ENCODE measurements around the gene SNTG2. TPM values are rescaled to one million over a fixed set of nuclear protein-coding genes. Genes with fewer than 3 reads are reported as not detected.
A peak's percentile ranks its signal among the peaks of the same experiment; 100 is the strongest.
"Not testable (repeated sequence)": the region's sequence is repeated elsewhere in the genome, so short reads cannot be mapped to it uniquely, and the experiment has no call there.

Gene SNTG2
- total RNA-seq, 1 experiment from 2014 or later: not detected

DNA sequence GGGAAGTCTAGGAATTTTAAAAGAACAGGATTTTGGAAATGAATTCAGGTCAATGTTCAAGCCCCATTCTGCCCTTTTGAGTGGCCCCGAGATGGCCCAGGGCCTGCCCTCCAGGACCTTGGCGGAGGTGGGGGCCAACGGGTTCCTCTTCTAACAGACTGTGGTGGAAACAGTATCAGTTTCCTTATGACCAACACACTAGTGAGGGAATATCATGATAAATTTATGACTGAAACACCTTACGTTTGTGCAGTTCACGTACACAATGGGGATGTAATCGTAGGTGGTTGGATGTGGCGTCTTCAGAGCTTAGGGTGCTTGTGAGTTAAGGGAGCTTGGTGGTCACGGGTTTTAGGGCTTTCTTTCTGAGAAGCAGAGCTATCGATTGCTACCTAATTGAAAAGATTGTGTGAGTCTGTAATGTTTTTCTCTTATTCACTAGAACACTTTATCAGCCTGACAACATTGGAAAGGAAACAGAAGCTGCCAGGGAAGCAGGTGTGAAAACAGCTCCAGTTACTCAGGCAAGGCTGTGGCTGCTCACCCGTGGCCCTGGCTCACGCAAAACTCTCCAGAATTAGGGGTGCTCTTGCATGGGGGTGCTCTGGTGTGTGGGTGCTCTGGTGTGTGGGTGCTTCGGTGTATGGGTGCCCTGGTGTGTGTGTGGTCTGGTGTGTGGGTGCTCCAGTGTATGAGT lies 165.3 kb downstream of the SNTG2 start:
- no peak for DNase-seq (ENCODE audit: low spot score)
- in situ Hi-C loops (cut with HindIII; ENCODE audit: low sequenced_read_pairs): no loop called here

GRCh38 chr2:1117569-1117968 lies 166.9 kb downstream of the SNTG2 start:
- no peak for DNase-seq (ENCODE audit: low spot score)
- in situ Hi-C loops (cut with HindIII; ENCODE audit: low sequenced_read_pairs): no loop called here

DNA sequence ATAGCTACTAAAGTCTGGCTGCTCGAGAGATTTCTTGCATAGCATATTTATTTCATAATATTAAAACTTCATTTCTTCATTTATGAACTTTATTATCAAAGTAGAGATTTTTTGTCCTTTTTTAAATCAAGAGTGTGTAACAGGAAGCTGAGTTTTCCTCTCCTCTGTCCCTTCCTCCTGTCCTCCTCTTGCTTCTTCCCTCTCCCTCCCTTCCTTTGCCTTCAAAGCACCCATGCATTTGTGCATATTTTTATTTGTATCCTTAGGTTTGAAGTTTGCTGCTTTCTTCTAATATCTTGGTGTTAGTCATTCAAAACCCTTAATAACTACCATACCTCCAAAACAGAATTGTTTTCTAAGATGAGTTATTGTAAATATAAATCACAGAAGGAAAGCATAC lies 174.6 kb downstream of the SNTG2 start:
- in situ Hi-C loops (cut with HindIII; ENCODE audit: low sequenced_read_pairs): no loop called here
- DNase-seq (ENCODE audit: low spot score): no peak

- in situ Hi-C loops (cut with HindIII; ENCODE audit: low sequenced_read_pairs): no loop called here
- DNase-seq (ENCODE audit: low spot score): no peak
Measured at GRCh38 chr2:1125633-1126370, 175.2 kb downstream of the SNTG2 start.

DNA sequence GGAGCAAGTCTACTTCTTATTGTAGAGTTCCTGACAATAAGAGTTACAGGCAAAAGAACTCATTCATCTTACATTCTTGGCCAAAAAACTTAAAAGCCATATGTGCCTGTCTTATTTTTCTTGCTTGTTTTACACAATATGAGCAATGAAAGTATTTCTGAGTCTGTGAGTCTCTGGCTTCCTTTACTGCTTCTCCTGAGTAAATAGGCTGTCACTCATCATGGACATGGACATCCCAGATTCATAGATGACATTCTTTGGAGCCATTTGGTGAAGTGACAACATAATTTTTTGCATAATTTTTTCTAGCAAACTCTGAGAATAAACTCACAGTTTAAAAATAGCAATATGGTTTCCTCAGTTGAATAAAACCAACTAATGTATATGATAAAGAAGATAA lies 179.3 kb downstream of the SNTG2 start:
- no peak for DNase-seq (ENCODE audit: low spot score)
- in situ Hi-C loops (cut with HindIII; ENCODE audit: low sequenced_read_pairs): no loop called here

GRCh38 chr2:1130922-1131321 lies 180.3 kb downstream of the SNTG2 start:
- in situ Hi-C loops (cut with HindIII; ENCODE audit: low sequenced_read_pairs): no loop called here

GRCh38 chr2:1132328-1132969 lies 181.8 kb downstream of the SNTG2 start:
- in situ Hi-C loops (cut with HindIII; ENCODE audit: low sequenced_read_pairs): no loop called here
- DNase-seq (ENCODE audit: low spot score): no peak

More at GRCh38 chr2:1130922-1131321, 180.3 kb downstream of the SNTG2 start:
- DNase-seq (ENCODE audit: low spot score): no peak

DNA sequence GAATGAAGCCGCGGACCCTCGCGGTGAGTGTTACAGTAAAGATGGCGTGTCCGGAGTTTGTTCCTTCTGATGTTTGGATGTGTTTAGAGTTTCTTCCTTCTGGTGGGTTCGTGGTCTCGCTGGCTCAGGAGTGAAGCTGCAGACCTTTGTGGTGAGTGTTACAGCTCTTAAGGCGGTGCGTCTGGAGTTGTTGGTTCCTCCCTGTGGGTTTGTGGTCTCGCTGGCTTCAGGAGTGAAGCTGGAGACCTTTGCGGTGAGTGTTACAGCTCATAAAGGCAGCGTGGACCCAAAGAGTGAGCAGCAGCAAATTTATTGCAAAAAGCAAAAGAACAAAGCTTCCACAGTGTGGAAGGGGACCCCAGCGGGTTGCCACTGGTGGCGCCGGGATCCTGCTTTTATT lies 183.2 kb downstream of the SNTG2 start:
- in situ Hi-C loops (cut with HindIII; ENCODE audit: low sequenced_read_pairs); DNase-seq (ENCODE audit: low spot score): not testable (repeated sequence)

DNA sequence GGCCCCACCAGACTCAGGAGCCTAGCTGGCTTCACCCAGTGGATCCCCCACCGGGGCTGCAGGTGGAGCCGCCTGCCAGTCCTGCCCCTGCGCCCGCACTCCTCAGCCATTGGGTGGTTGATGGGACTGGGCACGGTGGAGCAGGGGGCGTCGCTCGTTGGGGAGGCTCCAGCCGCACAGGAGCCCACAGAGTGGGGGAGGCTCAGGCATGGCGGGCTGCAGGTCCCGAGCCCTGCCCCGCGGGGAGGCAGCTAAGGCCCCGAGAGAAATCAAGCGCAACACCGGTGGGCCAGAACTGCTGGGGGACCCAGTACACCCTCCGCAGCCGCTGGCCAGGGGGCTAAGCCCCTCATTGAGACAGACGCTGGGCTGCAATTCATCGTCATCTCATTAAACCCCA lies 184.0 kb downstream of the SNTG2 start:
- in situ Hi-C loops (cut with HindIII; ENCODE audit: low sequenced_read_pairs): no loop called here
- no peak for DNase-seq (ENCODE audit: low spot score)

- DNase-seq (ENCODE audit: low spot score): no peak
- in situ Hi-C loops (cut with HindIII; ENCODE audit: low sequenced_read_pairs): no loop called here
Measured at GRCh38 chr2:1136067-1136466, 185.4 kb downstream of the SNTG2 start.

GRCh38 chr2:1136846-1137245 lies 186.2 kb downstream of the SNTG2 start:
- in situ Hi-C loops (cut with HindIII; ENCODE audit: low sequenced_read_pairs): no loop called here
- DNase-seq (ENCODE audit: low spot score): no peak

GRCh38 chr2:1137264-1137663 lies 186.6 kb downstream of the SNTG2 start:
- no peak for DNase-seq (ENCODE audit: low spot score)
- in situ Hi-C loops (cut with HindIII; ENCODE audit: low sequenced_read_pairs): no loop called here

- in situ Hi-C loops (cut with HindIII; ENCODE audit: low sequenced_read_pairs): no loop called here
- DNase-seq (ENCODE audit: low spot score): no peak
Measured at GRCh38 chr2:1137913-1138391, 187.3 kb downstream of the SNTG2 start.

DNA sequence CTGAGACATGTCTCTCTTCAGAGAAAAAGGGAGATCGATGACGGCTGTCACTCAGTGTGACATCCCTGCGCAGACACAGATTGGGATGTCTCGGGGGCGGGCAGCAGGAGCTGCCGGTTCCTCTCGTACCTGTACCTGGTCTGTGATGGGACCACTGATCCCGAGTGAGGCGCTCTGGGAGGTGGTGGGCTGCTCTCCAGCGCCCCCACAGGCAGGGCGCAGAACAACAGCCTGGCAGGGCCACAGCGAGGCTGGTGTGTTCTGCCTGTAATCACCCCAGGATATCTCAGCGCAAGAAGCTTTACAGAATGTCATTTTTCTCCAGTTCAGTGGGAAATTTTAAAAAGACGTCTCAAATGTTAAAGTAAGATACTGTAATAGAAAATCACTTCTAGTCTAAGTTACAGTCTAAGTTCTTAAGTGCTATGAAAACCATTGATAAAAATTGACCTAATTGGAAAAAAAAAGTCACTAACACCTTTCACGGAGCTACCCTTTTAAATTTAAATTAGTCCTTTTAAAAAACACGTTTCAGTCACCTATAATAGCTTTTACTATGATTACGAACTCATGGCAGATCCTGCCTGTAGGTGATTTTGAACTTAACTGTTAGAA lies 189.8 kb downstream of the SNTG2 start:
- in situ Hi-C loops (cut with HindIII; ENCODE audit: low sequenced_read_pairs): no loop called here

DNA sequence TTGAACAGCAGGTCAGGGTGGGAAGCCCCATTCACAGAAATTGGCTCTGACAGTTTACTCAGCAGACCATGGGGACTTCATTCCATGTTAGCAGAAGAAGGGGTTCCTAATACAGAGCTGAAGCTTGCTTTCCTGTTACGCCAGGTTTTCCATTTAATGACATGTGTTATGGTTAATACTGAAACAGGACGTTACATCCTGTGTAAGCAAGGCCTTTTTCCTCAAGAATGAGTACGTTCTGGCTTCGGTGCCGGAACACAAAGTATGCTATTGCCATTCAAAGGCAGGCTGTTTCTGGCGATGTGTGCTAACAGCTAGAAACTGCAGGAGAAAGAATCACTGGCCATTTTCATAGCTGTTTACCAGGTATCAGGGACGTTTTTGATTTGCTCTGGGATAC lies 190.4 kb downstream of the SNTG2 start:
- in situ Hi-C loops (cut with HindIII; ENCODE audit: low sequenced_read_pairs): no loop called here
- DNase-seq (ENCODE audit: low spot score): no peak

More for the DNA sequence above, 189.8 kb downstream of the SNTG2 start:
- peak; percentile 1 for DNase-seq (ENCODE audit: low spot score)

DNA sequence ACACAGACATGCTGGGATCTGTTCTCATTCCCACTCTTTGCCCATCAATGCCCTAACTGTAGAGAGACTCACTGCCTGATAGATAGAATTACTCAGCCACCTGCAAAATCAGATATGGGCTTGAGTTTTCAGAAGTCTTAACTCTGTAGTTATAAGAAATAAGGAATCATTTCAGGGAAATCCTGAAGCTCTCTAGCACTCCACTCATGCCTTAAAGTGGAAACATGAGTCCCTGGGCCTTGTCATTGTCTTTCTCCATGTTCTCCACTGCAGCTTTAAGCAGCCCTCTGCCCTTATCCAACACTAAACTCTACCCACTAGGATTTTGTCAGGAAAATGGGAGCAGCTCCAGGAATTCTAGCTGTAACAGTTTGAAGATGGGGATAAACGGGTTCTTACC lies 192.5 kb downstream of the SNTG2 start:
- DNase-seq (ENCODE audit: low spot score): no peak
- in situ Hi-C loops (cut with HindIII; ENCODE audit: low sequenced_read_pairs): no loop called here

DNA sequence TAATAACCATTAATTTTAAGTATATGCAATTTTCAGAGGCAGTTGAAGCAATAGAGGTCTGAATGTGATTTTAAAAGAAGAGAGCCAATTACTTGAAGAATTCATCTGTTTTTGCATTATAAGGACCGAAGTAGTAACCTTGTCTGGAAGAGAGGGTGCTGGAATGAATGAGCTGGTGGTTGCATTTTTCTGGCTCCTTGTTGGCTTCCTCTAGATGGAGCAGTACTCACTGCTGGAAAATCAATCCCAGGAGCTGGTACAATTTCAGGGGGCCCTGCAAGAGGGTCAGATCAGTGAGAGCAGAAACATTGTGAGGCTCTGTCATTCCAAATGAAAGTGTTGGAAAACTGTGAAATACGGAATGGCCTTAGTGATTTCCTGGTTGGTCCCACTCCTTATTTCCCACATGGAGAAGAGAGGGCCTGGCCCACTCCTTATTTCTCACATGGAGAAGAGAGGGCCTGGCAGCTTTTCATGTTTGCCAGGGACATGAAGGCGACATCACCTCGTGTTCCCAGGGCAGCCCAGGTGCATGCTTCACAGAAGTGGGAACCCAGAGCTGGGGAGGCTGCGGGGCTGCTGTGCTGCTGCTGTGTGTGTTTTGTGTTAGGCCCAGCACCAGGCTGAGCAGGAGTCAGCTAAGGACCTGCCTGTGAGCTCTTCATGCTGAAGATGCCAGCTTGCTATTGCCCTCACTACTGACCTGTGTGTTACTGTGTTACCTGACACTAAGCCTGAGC lies 197.4 kb downstream of the SNTG2 start:
- in situ Hi-C loops (cut with HindIII; ENCODE audit: low sequenced_read_pairs): no loop called here
- DNase-seq (ENCODE audit: low spot score): no peak

- in situ Hi-C loops (cut with HindIII; ENCODE audit: low sequenced_read_pairs): no loop called here
- no peak for DNase-seq (ENCODE audit: low spot score)
Measured at GRCh38 chr2:1150724-1151511, 200.3 kb downstream of the SNTG2 start.

Measured in G401 (cell line).